K562 (cell line): Measurements from ENCODE around the gene UBTD1. TPM values are rescaled to one million over a fixed set of nuclear protein-coding genes. Genes with fewer than 3 reads are reported as not detected.
A peak's percentile ranks its signal among the peaks of the same experiment; 100 is the strongest.

Experiments
- ATAC-seq: fragments of 200-7000 bp; cut with Tn5 transposase; 3 replicates; pipeline ENCODE4 v1.9.1; 2020; ENCODE audit warnings: moderate library complexity
- BruUV-seq: library from RNA; stranded (reverse); fragments of 400-500 nt; replicated peaks from 2 replicates; lab custom pipeline; 2021; lab: Mats Ljungman, UMichigan
- CTCF ChIA-PET: fragments of 300-600 bp; formaldehyde crosslinking; extraction: SDS; loops from one replicate; lab custom pipeline; 2021; ENCODE audit warnings: low intra/inter-chr PET ratio; lab: Yijun Ruan, JAX
- POLR2A ChIA-PET: fragments of 300-600, 350-650 bp; sonication (Branson Sonifier 250); formaldehyde crosslinking; extraction: SDS; loops from one replicate; lab custom pipeline; 2021; ENCODE audit warnings: antibody characterized with exemption, inconsistent platforms; lab: Yijun Ruan, JAX
- DNase-seq, 4 experiments: peaks; one replicate each; pipeline versions ENCODE4 v3.0.0 to v3.0.0-alpha.2; 2011 to 2018; ENCODE audit warnings: low spot score in 3 of 4, mixed read lengths in 3 of 4; ENCODE audit errors: extremely low read depth in 1 of 4
- FAIRE-seq: peaks from 2 replicates; lab custom pipeline; 2011; peaks lifted over from hg19 to GRCh38; lab: Jason Lieb, UNC
- H2AFZ ChIP-seq: 2 replicates; pipeline ENCODE4 v1.6.0; 2011; ENCODE audit warnings: low read depth, low read length, control low read depth, inconsistent platforms
- H3K27ac ChIP-seq: fragments of 200-600 bp; 3 replicates; pipeline ENCODE4 v1.8.0; 2011; ENCODE audit warnings: low read depth, mild to moderate bottlenecking, control low read depth, inconsistent platforms, low read length, moderate library complexity, mixed read lengths; ENCODE audit errors: extremely low read depth
- H3K27me3 ChIP-seq, 2 experiments: fragments of 300-600 bp in 1 of 2; 2 replicates in 1 of 2; 3 replicates in 1 of 2; pipeline versions ENCODE4 v1.6.0 to v1.8.0; 2011; ENCODE audit warnings: inconsistent platforms in 2 of 2, low read length in 2 of 2, mild to moderate bottlenecking in 1 of 2, mixed read lengths in 1 of 2, moderate library complexity in 1 of 2; ENCODE audit not compliant: control insufficient read depth in 2 of 2, insufficient read depth in 2 of 2
- H3K36me3 ChIP-seq: fragments of 300-600 bp; 3 replicates; pipeline ENCODE4 v1.8.0; 2011; ENCODE audit warnings: mild to moderate bottlenecking, low read length, inconsistent platforms; ENCODE audit not compliant: control insufficient read depth, insufficient read depth
- H3K4me1 ChIP-seq, 2 experiments: fragments of 200-600 bp in 1 of 2; replicated peaks in 1 of 2; 2 replicates in 1 of 2; 3 replicates in 1 of 2; pipeline versions ENCODE4 v1.5.1 to v1.8.0; 2011; ENCODE audit warnings: inconsistent platforms in 2 of 2, low read length in 2 of 2, mild to moderate bottlenecking in 1 of 2, mixed read lengths in 1 of 2, moderate library complexity in 1 of 2; ENCODE audit not compliant: control insufficient read depth in 2 of 2, insufficient read depth in 2 of 2
- H3K4me2 ChIP-seq: 2 replicates; pipeline ENCODE4 v1.6.1; 2011; ENCODE audit warnings: low read length, control low read depth, inconsistent platforms, mixed read lengths; ENCODE audit not compliant: insufficient read depth
- H3K4me3 ChIP-seq: fragments of 200-600 bp; sonication (generic), shearing (Covaris generic); 2 replicates; pipeline ENCODE4 v1.5.1; 2016; ENCODE audit warnings: control low read depth, inconsistent platforms
- H3K79me2 ChIP-seq: fragments of 200-600 bp; 3 replicates; pipeline ENCODE4 v1.8.0; 2011; ENCODE audit warnings: low read length, inconsistent platforms; ENCODE audit not compliant: control insufficient read depth, insufficient read depth
- H3K9ac ChIP-seq, 2 experiments: 2 replicates each; pipeline versions ENCODE4 v1.6.0 to v1.6.1; 2011; ENCODE audit warnings: low read depth in 2 of 2, low read length in 2 of 2, control low read depth in 1 of 2, inconsistent platforms in 1 of 2, mild to moderate bottlenecking in 1 of 2, mixed read lengths in 1 of 2; ENCODE audit not compliant: insufficient read depth in 1 of 2
- H3K9me1 ChIP-seq: one replicate; pipeline ENCODE4 v1.6.0; 2011; ENCODE audit warnings: inconsistent platforms, mild to moderate bottlenecking, low read length, moderate library complexity; ENCODE audit not compliant: control insufficient read depth, insufficient read depth
- H3K9me3 ChIP-seq: replicated peaks from 2 replicates; pipeline ENCODE4 v1.5.1; 2011; ENCODE audit warnings: low read depth, low read length, inconsistent platforms; ENCODE audit not compliant: control insufficient read depth, insufficient read depth
- H4K20me1 ChIP-seq: replicated peaks from 2 replicates; pipeline ENCODE4 v1.6.1; 2011; ENCODE audit warnings: low read length, inconsistent platforms, mixed read lengths; ENCODE audit not compliant: control insufficient read depth, insufficient read depth
- NFIC ChIP-seq: fragments of 450-650 bp; IDR thresholded peaks from 2 replicates; pipeline ENCODE4 v1.6.1; 2017; ENCODE audit warnings: mild to moderate bottlenecking, inconsistent platforms
- TSHZ1 ChIP-seq: fragments of 250-450 bp; sonication (Bioruptor Pico); IDR thresholded peaks from 2 replicates; pipeline ENCODE4 v1.4.0; 2020; ENCODE audit warnings: mild to moderate bottlenecking, moderate library complexity
- WGBS: fragments of 100-300 bp; shearing (Covaris generic); methylation state at CpG from one replicate; pipeline ENCODE4 v1.1.6; 2016; ENCODE audit warnings: low coverage, mixed read lengths; ENCODE audit not compliant: insufficient coverage; ENCODE audit errors: missing lambda C conversion rate; 5-methylcytosine and 5-hydroxymethylcytosine counted together
- in situ Hi-C: fragments of 300-500 bp; cut with MboI; formaldehyde crosslinking; loops from 4 replicates; pipeline ENCODE4 v1.15.0; 2018; ENCODE audit warnings: inconsistent platforms, mixed read lengths
- intact Hi-C: fragments of 100-400 bp; cut with micrococcal nuclease; formaldehyde crosslinking; loops from 2 replicates; pipeline ENCODE4 v1.14.2; 2022
- polyA plus RNA-seq, 8 experiments: library from polyadenylated mRNA; depleted of rRNA in 4 of 8; stranded (reverse) in 5 of 8; unstranded in 3 of 8; fragments of >200 nt; fragmentation: Nextera tagmentation in 2 of 8; fragmentation: Illumina TruSeq in 1 of 8; extraction: Ambion mirVana in 2 of 8; extraction: Trizol in 1 of 8; gene quantifications; 2 replicates each; pipeline versions ENCODE4 v1.2.1 to v1.2.3, GENCODE V29; 2011 to 2014; ENCODE audit warnings: inconsistent platforms in 1 of 8, missing spikeins in 1 of 8
- total RNA-seq, 7 experiments: library from RNA; depleted of rRNA in 6 of 7; stranded (reverse); fragments of >200 nt in 6 of 7; fragmentation: Illumina TruSeq in 2 of 7; extraction: Trizol in 2 of 7; gene quantifications; 2 replicates each; pipeline versions ENCODE4 v1.2.1 to v1.2.3, GENCODE V29; 2011 to 2021; ENCODE audit warnings: low replicate concordance in 1 of 7

The UBTD1 gene
- total and polyA plus RNA-seq, 9 of the 15 experiments (the other 6 are each of a cell fraction or from before 2014, with no cell fraction given), result 0.08 to 1.6 (median 0.81) TPM; not detected in 1

GRCh38 chr10:97590748-97591495 is 92.2 kb downstream of the UBTD1 start:
- ATAC-seq, result no peak
- in situ Hi-C loops, result no loop called here
- Histone ChIP-seq H3K27ac (no peak overlapping the region), H3K36me3 (no peaks in the 10 kb centered on the region), H3K79me2 (no peaks in the 10 kb centered on the region), H3K27me3 (no peaks in the 10 kb centered on the region), H3K4me3 (no peak overlapping the region), H3K9ac (no peak overlapping the region; a peak in 1 of 4 replicates), H3K9me1 (no peaks in the 10 kb centered on the region), H4K20me1 (no peaks in the 10 kb centered on the region), H2AFZ (no peak overlapping the region), H3K4me2 (no peak overlapping the region), H3K4me1 (peaks cover 0 to under 1% of the 10 kb centered on the region in 2 experiments; a peak in 3 of 5 replicates)
- DNase-seq, result no peak
- CTCF ChIA-PET, result no interaction called here
- BruUV-seq, result no TSS peak
- FAIRE-seq, result no peak
- POLR2A ChIA-PET, result interaction anchor here (0.8 kb wide), 1 partner anchor 40 kb away, joined by 3 read pairs; no protein-coding TSS in a partner anchor
- WGBS, result 0% methylated on average over 3 of the region's 5 CpGs
- intact Hi-C loops, result no loop called here
- TF ChIP-seq TSHZ1 (CRISPR knock-in tag) (no peak), NFIC (peak; percentile 75)
- TF ChIP-seq, all 486 proteins: peak for 1
- H3K9me3 ChIP-seq, result no peaks in the 10 kb centered on the region
